ENCODE results near the gene PLA2G2D.
"Not testable (repeated sequence)": the region's sequence is repeated elsewhere in the genome, so short reads cannot be mapped to it uniquely, and the experiment has no call there.

The PLA2G2D gene

DNA sequence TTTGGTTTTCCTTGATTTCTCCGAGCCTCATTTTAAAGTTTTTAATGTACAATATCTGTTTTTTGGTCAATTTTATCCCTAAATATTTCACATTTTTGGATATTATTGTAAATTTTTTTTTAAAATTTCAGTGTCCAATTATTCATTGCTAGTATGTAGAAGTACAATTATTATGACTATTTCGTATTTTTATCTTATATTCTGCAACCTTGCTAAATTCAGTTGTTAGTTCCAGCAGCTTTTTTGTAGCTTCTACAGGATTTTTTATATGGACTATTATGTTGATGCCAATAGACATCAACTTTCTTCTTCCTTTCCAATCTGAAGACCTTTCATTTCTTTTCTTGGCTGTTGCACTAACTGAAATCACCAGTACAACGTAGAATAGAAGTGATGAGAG lies 15.7 kb upstream of the PLA2G2D start:
- Histone ChIP-seq H3K4me1 (ENCODE audit: control insufficient read depth in 2 of 2, insufficient read depth in 2 of 2, low read length in 2 of 2) (no peaks in the 10 kb centered on the region), H3K9ac (ENCODE audit: low read depth in 1 of 2, low read length in 2 of 2) (no peak overlapping the region), H3K36me3 (ENCODE audit: control insufficient read depth in 2 of 2, insufficient read depth in 2 of 2, low read length in 2 of 2) (no peaks in the 10 kb centered on the region), H3K4me3 (ENCODE audit: low read length in 2 of 2) (no peak overlapping the region), H3K27me3 (ENCODE audit: control insufficient read depth in 2 of 2, insufficient read depth in 2 of 2, low read length in 2 of 2) (no peaks in the 10 kb centered on the region), H3K27ac (ENCODE audit: low read depth in 2 of 2, low read length in 2 of 2) (no peak overlapping the region), H3K9me3 (ENCODE audit: control insufficient read depth in 2 of 2, low read length in 2 of 2) (no peaks in the 10 kb centered on the region)

DNA sequence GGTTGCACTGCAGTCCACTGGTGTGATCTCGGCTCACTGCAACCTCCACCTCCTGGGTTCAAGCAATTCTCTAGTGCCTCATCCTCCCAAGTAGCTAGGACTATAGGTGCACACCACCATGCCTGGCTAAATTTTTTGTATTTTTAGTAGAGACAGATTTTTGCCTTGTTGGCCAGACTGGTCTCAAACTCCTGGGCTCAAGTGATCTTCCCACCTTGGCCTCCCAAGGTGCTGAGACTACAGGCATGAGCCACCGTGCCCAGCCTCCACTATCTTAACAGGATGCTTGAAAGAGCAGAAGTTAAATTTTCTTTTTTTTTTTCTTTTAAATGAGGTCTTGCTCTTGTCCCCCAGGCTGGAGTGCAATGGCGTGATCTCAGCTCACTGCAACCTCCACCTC lies 11.2 kb upstream of the PLA2G2D start:
- not testable (repeated sequence) for H3K27ac ChIP-seq (ENCODE audit: low read depth in 2 of 2, low read length in 2 of 2); H3K9me3 ChIP-seq (ENCODE audit: control insufficient read depth in 2 of 2, low read length in 2 of 2); H3K4me1 ChIP-seq (ENCODE audit: control insufficient read depth in 2 of 2, insufficient read depth in 2 of 2, low read length in 2 of 2); H3K27me3 ChIP-seq (ENCODE audit: control insufficient read depth in 2 of 2, insufficient read depth in 2 of 2, low read length in 2 of 2); H3K36me3 ChIP-seq (ENCODE audit: control insufficient read depth in 2 of 2, insufficient read depth in 2 of 2, low read length in 2 of 2); H3K4me3 ChIP-seq (ENCODE audit: low read length in 2 of 2); H3K9ac ChIP-seq (ENCODE audit: low read depth in 1 of 2, low read length in 2 of 2)

DNA sequence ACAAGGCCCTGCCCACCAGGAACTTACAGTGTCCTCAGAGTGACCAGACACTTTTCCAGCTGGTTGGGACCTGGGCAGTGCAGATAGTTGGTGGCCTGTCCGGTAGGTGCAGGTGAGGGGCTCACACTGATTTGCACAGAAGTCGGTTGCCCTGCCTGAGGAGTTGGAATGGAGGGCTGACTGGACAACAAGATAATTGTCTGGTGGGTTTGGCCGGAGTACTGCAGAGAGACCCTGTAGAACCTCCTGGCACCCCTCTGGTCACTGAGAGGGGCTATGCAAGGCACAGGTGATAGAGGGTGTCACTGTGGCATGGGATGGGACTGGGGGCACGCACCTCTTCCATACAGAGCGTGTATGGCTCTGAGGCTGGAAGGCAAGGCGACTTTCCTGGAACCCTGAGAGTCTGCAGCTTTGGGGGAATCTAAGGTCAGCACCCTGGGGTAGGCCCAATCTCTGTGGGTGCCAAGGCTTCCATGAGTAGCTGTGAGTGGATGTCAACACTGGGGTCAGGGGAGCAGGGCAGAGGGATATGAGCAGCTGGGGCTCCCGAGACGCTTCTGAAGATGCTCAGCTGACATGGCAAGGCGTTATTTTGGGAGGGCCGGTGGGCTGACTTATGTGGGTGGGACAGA lies 7.6 kb upstream of the PLA2G2D start:
- Histone ChIP-seq H3K4me3 (ENCODE audit: low read length in 2 of 2) (no peak overlapping the region), H3K27me3 (ENCODE audit: control insufficient read depth in 2 of 2, insufficient read depth in 2 of 2, low read length in 2 of 2) (peaks cover 0 to 2% of the 10 kb centered on the region in 2 donors), H3K4me1 (ENCODE audit: control insufficient read depth in 2 of 2, insufficient read depth in 2 of 2, low read length in 2 of 2) (peaks cover 3 to 11% of the 10 kb centered on the region in 2 donors), H3K36me3 (ENCODE audit: control insufficient read depth in 2 of 2, insufficient read depth in 2 of 2, low read length in 2 of 2) (no peaks in the 10 kb centered on the region), H3K9me3 (ENCODE audit: control insufficient read depth in 2 of 2, low read length in 2 of 2) (no peaks in the 10 kb centered on the region), H3K27ac (ENCODE audit: low read depth in 2 of 2, low read length in 2 of 2) (no peak overlapping the region), H3K9ac (ENCODE audit: low read depth in 1 of 2, low read length in 2 of 2) (no peak overlapping the region)

DNA sequence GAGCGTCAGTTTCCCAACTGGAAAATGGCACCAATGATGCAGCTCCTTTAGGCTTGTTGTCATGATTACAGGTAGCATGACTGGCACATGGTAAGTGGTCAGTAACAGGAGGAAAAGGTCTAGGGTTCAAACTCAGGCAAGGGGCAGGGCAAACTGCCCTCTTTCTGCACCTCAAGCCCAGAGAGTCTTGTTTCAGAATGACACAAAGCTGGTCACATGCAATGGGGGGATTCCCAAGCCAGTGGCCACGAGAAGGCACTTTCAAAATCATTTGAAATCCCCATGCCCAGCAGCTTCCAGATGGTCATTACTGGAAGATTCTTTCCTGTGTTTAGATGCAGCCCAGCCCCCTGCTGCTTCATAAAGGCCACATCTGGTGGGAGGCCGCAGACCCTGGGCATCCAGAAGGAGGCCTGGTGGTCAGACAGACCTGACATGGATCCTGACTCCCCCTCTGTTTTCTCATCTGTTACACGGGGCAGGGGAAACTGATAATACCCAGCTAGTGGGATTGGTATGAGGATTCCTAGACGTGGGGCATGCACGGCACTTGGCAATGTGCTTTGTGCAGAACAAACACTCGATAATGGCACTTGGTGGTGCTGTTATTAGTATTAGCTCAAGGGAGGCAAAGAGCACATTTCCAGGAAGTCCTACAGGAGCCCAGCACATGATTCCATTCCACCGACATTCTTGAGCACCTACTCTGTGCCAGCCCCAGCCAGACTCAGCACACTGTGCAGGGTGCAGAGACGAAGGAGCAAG lies 6.9 kb upstream of the PLA2G2D start:
- Histone ChIP-seq H3K4me3 (ENCODE audit: low read length in 2 of 2) (no peak overlapping the region), H3K9ac (ENCODE audit: low read depth in 1 of 2, low read length in 2 of 2) (no peak overlapping the region), H3K27me3 (ENCODE audit: control insufficient read depth in 2 of 2, insufficient read depth in 2 of 2, low read length in 2 of 2) (peaks cover 2 to 4% of the 10 kb centered on the region in 2 donors), H3K27ac (ENCODE audit: low read depth in 2 of 2, low read length in 2 of 2) (no peak overlapping the region), H3K36me3 (ENCODE audit: control insufficient read depth in 2 of 2, insufficient read depth in 2 of 2, low read length in 2 of 2) (no peaks in the 10 kb centered on the region), H3K4me1 (ENCODE audit: control insufficient read depth in 2 of 2, insufficient read depth in 2 of 2, low read length in 2 of 2) (peaks cover 3 to 11% of the 10 kb centered on the region in 2 donors), H3K9me3 (ENCODE audit: control insufficient read depth in 2 of 2, low read length in 2 of 2) (no peaks in the 10 kb centered on the region)

DNA sequence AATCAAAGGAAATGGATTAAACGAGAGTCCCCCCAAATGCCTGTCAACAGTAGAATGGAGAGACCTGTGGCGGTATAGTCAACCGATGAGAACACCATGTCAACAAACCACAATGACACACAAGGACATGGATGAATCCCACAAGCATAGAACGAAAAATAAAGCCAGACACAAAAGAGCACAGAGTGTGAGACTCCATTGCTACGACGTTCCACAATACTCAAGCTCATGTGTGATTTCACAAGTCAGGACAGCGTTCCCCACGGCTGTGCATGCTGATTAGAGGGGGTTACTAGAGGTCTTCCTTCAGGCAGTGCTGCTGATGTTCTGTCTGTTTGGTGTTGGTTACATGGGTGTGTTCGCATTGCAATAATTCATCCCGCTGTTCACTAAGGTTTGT lies 5.8 kb upstream of the PLA2G2D start:
- Histone ChIP-seq H3K27me3 (ENCODE audit: control insufficient read depth in 2 of 2, insufficient read depth in 2 of 2, low read length in 2 of 2) (peaks cover 2 to 4% of the 10 kb centered on the region in 2 donors), H3K27ac (ENCODE audit: low read depth in 2 of 2, low read length in 2 of 2) (no peak overlapping the region), H3K4me1 (ENCODE audit: control insufficient read depth in 2 of 2, insufficient read depth in 2 of 2, low read length in 2 of 2) (peaks cover 3 to 11% of the 10 kb centered on the region in 2 donors), H3K36me3 (ENCODE audit: control insufficient read depth in 2 of 2, insufficient read depth in 2 of 2, low read length in 2 of 2) (no peaks in the 10 kb centered on the region), H3K4me3 (ENCODE audit: low read length in 2 of 2) (no peak overlapping the region), H3K9me3 (ENCODE audit: control insufficient read depth in 2 of 2, low read length in 2 of 2) (no peaks in the 10 kb centered on the region), H3K9ac (ENCODE audit: low read depth in 1 of 2, low read length in 2 of 2) (no peak overlapping the region)

DNA sequence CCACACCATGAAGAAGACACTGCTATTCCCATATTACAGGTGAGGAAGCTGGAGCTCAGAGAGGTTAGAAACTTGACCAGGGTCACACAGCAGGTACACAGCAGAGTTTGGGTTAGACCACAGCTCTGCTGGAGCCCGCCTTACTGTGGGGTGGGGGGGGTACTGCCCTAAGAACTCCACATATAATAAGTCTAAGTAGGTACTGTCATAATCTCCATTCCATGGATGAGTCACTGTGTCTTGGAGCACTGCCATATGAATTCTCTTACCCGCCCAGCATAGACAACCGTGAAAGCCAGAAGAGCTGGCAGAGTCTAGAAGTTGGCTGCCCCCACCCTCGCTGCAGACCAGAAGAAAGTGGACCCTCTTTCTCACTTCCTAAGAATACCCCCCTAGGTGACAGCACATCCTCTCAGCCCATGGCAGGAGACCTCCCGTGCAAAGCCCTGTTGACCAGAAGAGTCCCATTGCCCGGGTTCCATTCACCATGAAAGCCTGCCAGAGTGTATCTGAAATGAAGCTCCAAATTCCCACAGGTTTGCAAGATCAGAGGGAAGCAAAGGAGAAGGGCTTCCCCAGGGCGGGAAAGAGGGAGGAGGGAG lies 5.2 kb upstream of the PLA2G2D start:
- H3K9ac ChIP-seq (ENCODE audit: low read depth in 1 of 2, low read length in 2 of 2): no peak overlapping the region
- H3K27me3 ChIP-seq (ENCODE audit: control insufficient read depth in 2 of 2, insufficient read depth in 2 of 2, low read length in 2 of 2): peaks cover under 1 to 4% of the 10 kb centered on the region in 2 donors
- no peak overlapping the region for H3K27ac ChIP-seq (ENCODE audit: low read depth in 2 of 2, low read length in 2 of 2)
- H3K36me3 ChIP-seq (ENCODE audit: control insufficient read depth in 2 of 2, insufficient read depth in 2 of 2, low read length in 2 of 2): no peaks in the 10 kb centered on the region
- no peaks in the 10 kb centered on the region for H3K9me3 ChIP-seq (ENCODE audit: control insufficient read depth in 2 of 2, low read length in 2 of 2)
- H3K4me1 ChIP-seq (ENCODE audit: control insufficient read depth in 2 of 2, insufficient read depth in 2 of 2, low read length in 2 of 2): peaks cover 3 to 11% of the 10 kb centered on the region in 2 donors
- H3K4me3 ChIP-seq (ENCODE audit: low read length in 2 of 2): no peak overlapping the region

DNA sequence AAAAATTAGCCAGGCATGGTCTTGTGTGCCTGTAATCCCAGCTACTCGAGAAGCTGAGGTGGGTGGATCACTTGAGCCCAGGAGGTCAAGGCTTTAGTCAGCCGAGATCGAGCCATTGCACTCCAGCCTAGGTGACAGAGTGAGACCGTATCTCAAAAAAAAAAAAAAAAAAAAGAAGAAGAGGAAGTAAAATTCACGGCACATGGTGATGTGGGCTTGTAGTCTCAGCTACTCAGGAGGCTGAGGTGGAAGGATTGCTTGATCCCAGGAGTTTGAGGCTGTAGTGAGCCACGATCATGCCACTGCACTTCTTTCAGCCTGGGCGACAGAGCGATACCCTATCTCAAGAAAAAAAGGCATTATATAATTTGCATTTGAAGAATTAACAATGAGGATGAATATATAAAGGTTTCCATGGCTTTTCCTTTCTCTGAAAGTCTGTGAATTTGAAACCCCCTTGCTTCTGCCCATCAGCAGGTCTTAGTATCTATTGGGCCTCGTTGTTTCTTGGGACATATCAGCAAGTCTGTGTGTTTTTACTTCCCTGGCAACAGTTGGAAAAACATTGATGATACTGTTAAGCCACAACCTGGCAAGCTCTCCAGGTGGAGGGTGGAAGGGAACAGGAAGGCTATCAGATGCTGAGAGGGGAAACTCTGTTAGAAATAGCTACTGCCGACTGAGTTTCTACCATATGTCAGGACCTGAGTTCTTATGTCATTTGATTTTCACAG lies 4.6 kb upstream of the PLA2G2D start:
- Histone ChIP-seq H3K4me3 (ENCODE audit: low read length in 2 of 2) (no peak overlapping the region), H3K9me3 (ENCODE audit: control insufficient read depth in 2 of 2, low read length in 2 of 2) (no peaks in the 10 kb centered on the region), H3K4me1 (ENCODE audit: control insufficient read depth in 2 of 2, insufficient read depth in 2 of 2, low read length in 2 of 2) (peaks cover 3 to 11% of the 10 kb centered on the region in 2 donors), H3K36me3 (ENCODE audit: control insufficient read depth in 2 of 2, insufficient read depth in 2 of 2, low read length in 2 of 2) (no peaks in the 10 kb centered on the region), H3K27me3 (ENCODE audit: control insufficient read depth in 2 of 2, insufficient read depth in 2 of 2, low read length in 2 of 2) (peaks cover 0 to 4% of the 10 kb centered on the region in 2 donors), H3K27ac (ENCODE audit: low read depth in 2 of 2, low read length in 2 of 2) (no peak overlapping the region), H3K9ac (ENCODE audit: low read depth in 1 of 2, low read length in 2 of 2) (no peak overlapping the region)

DNA sequence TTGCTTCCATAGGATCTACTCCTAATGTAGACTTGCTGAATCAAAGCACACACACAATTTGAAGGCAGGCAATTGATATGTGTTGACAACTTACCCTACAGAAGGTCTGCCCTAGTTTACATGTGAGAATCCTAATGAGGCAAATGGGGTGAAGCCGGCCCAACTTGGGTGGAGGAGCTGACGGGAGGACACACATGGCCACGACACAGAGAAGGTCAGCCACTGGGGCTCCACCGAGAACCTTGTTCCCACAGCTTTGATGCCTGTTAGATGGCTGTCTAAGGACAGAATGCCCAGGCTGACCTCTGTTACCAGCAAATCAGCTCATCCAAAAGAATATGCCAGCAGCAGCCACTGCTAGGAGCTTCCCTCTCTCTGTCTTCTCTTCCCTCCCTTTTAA lies 1.5 kb upstream of the PLA2G2D start:
- H3K9me3 ChIP-seq (ENCODE audit: control insufficient read depth in 2 of 2, low read length in 2 of 2): no peaks in the 10 kb centered on the region
- no peak overlapping the region for H3K9ac ChIP-seq (ENCODE audit: low read depth in 1 of 2, low read length in 2 of 2)
- H3K4me3 ChIP-seq (ENCODE audit: low read length in 2 of 2): no peak overlapping the region
- H3K27me3 ChIP-seq (ENCODE audit: control insufficient read depth in 2 of 2, insufficient read depth in 2 of 2, low read length in 2 of 2): peaks cover 0 to 4% of the 10 kb centered on the region in 2 donors
- no peaks in the 10 kb centered on the region for H3K36me3 ChIP-seq (ENCODE audit: control insufficient read depth in 2 of 2, insufficient read depth in 2 of 2, low read length in 2 of 2)
- no peak overlapping the region for H3K27ac ChIP-seq (ENCODE audit: low read depth in 2 of 2, low read length in 2 of 2)
- H3K4me1 ChIP-seq (ENCODE audit: control insufficient read depth in 2 of 2, insufficient read depth in 2 of 2, low read length in 2 of 2): peaks cover 3 to 4% of the 10 kb centered on the region in 2 donors

DNA sequence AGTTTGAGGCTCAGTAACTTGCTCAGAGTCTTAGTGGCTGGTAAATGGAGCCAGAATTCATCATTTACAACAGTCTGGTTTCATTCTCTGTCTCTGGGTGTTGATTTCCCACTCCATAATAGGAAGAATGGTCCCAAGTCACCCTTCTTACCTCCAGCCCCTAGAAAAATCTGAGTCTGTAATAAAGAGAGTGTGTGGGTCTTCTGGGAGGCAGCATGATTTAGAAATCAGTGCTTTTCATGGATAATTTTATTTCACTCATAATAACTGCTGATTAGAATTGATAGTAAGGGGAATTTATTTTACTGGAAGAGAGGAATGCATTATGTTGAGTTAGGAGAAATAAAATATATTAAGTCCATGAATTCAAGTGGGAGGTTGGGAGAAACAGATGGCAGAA lies 2.1 kb downstream of the PLA2G2D start:
- Histone ChIP-seq H3K9me3 (ENCODE audit: control insufficient read depth in 2 of 2, low read length in 2 of 2) (no peaks in the 10 kb centered on the region), H3K9ac (ENCODE audit: low read depth in 1 of 2, low read length in 2 of 2) (no peak overlapping the region), H3K36me3 (ENCODE audit: control insufficient read depth in 2 of 2, insufficient read depth in 2 of 2, low read length in 2 of 2) (no peaks in the 10 kb centered on the region), H3K4me1 (ENCODE audit: control insufficient read depth in 2 of 2, insufficient read depth in 2 of 2, low read length in 2 of 2) (no peaks in the 10 kb centered on the region), H3K27me3 (ENCODE audit: control insufficient read depth in 2 of 2, insufficient read depth in 2 of 2, low read length in 2 of 2) (peaks cover 0 to 4% of the 10 kb centered on the region in 2 donors), H3K4me3 (ENCODE audit: low read length in 2 of 2) (no peak overlapping the region), H3K27ac (ENCODE audit: low read depth in 2 of 2, low read length in 2 of 2) (no peak overlapping the region)

DNA sequence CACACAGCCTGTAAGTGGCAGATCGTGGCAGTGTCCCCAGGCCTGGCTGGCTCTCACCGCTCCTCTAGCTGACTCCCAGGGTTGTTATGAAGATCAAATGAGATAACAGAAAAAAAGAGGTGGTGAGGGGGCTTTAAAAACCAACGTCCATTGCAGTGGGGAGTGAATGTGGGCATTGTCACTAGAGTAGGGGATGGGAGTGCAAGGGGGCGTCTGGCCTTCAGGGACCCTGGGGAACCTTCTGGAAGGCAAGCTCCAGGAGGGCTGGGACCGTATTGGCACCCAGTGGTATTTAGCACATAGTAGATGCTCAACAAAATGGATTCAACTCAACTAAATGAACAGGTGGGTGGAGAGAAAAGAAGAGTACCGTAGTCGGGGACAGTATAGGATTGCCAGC lies 3.4 kb downstream of the PLA2G2D start:
- Histone ChIP-seq H3K27me3 (ENCODE audit: control insufficient read depth in 2 of 2, insufficient read depth in 2 of 2, low read length in 2 of 2) (no peaks in the 10 kb centered on the region), H3K9me3 (ENCODE audit: control insufficient read depth in 2 of 2, low read length in 2 of 2) (no peaks in the 10 kb centered on the region), H3K27ac (ENCODE audit: low read depth in 2 of 2, low read length in 2 of 2) (no peak overlapping the region), H3K9ac (ENCODE audit: low read depth in 1 of 2, low read length in 2 of 2) (no peak overlapping the region), H3K4me1 (ENCODE audit: control insufficient read depth in 2 of 2, insufficient read depth in 2 of 2, low read length in 2 of 2) (no peaks in the 10 kb centered on the region), H3K36me3 (ENCODE audit: control insufficient read depth in 2 of 2, insufficient read depth in 2 of 2, low read length in 2 of 2) (no peaks in the 10 kb centered on the region), H3K4me3 (ENCODE audit: low read length in 2 of 2) (no peak overlapping the region)
